ENCODE results near the gene HMGB1.

HMGB1 gene

GRCh38 chr13:30418717-30419459 lies 46.8 kb downstream of the HMGB1 start:
- H3K9ac ChIP-seq, result no peak overlapping the region
- H3K36me3 ChIP-seq, result no peaks in the 10 kb centered on the region
- no peaks in the 10 kb centered on the region for H3K9me3 ChIP-seq
- peak overlapping the region; percentile 5; the same call in 1 of the 2 replicates for H3K27ac ChIP-seq
- H4K20me1 ChIP-seq, result no peaks in the 10 kb centered on the region
- no peak for TF ChIP-seq Cebpa-rat (IDR thresholded peaks at IDR 0.05)
- no peak overlapping the region for H3K4me3 ChIP-seq
- peak overlapping the region; percentile 89 for H3K4me2 ChIP-seq
- H3K27me3 ChIP-seq, result no peaks in the 10 kb centered on the region
- peaks cover 82% of the 10 kb centered on the region for H3K4me1 ChIP-seq

GRCh38 chr13:30418075-30418716 lies 47.5 kb downstream of the HMGB1 start:
- H3K4me1 ChIP-seq, result peaks cover 75% of the 10 kb centered on the region
- no peak overlapping the region for H3K4me3 ChIP-seq
- no peaks in the 10 kb centered on the region for H3K9me3 ChIP-seq
- TF ChIP-seq Cebpa-rat (IDR thresholded peaks at IDR 0.05), result no peak
- no peak overlapping the region for H3K27ac ChIP-seq
- no peak overlapping the region for H3K9ac ChIP-seq
- no peaks in the 10 kb centered on the region for H3K27me3 ChIP-seq
- H3K4me2 ChIP-seq, result peak overlapping the region; percentile 89
- no peaks in the 10 kb centered on the region for H3K36me3 ChIP-seq
- no peaks in the 10 kb centered on the region for H4K20me1 ChIP-seq

DNA sequence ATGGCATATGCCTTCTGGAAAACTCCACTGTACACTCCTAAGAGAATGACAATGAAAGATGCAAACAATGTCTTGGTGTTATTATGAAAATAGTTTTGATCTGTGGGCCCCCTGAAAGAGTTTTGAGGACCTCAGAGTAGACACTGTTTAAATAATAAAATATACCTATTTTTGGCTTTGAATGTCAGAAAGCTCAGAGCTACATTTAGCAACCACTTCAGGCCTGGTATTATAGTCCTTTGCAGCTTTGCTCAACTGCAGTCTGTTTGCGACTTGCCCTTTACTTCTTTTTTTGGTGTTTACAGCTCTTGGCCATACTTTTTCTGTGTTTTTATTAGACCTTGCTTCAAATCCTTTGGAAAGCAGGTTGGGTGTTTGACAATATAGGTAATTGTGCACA lies 49.3 kb downstream of the HMGB1 start:
- no peak overlapping the region for H3K27ac ChIP-seq

DNA sequence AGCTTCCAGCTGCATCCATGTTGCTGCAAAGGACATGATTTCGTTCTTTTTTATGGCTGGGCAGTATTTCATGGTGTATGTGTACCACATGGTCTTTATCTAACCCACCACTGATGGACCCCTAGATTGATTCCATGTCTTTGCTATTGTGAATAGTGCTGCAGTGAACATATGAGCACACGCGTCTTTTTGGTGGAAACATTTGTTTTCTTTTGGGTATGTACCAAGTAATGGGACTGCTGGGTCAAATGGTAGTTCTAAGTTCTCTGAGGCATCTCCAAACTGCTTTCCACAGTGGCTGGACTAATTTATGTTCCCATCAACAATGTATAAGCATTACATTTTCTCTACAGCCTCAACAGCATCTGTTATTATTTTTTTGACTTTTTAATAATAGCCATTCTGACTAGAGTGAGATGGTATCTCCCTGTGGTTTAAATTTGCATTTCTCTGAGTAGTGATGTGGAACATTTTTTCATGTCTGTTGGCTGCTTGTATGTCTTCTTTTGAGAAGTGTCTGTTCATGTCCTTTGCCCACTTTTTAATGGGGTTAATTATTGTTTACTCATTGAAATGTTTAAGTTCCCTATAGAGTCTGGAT lies 50.2 kb downstream of the HMGB1 start:
- Histone ChIP-seq H3K9me3 (no peaks in the 10 kb centered on the region), H4K20me1 (no peaks in the 10 kb centered on the region), H3K27ac (peak overlapping the region; percentile 88), H3K4me3 (no peak overlapping the region), H3K27me3 (no peaks in the 10 kb centered on the region), H3K4me1 (peaks cover 78% of the 10 kb centered on the region), H3K36me3 (no peaks in the 10 kb centered on the region), H3K4me2 (peak overlapping the region; percentile 70), H3K9ac (peak overlapping the region; percentile 78; the same call in 1 of the 2 replicates)
- TF ChIP-seq Cebpa-rat (IDR thresholded peaks at IDR 0.05), result no peak

More for the DNA sequence above, 49.3 kb downstream of the HMGB1 start:
- H3K4me3 ChIP-seq, result no peak overlapping the region
- no peaks in the 10 kb centered on the region for H3K36me3 ChIP-seq
- no peak for TF ChIP-seq Cebpa-rat (IDR thresholded peaks at IDR 0.05)
- H3K9me3 ChIP-seq, result no peaks in the 10 kb centered on the region
- no peak overlapping the region for H3K9ac ChIP-seq
- peaks cover 83% of the 10 kb centered on the region for H3K4me1 ChIP-seq
- peak overlapping the region; percentile 70 for H3K4me2 ChIP-seq
- H3K27me3 ChIP-seq, result no peaks in the 10 kb centered on the region
- H4K20me1 ChIP-seq, result no peaks in the 10 kb centered on the region

DNA sequence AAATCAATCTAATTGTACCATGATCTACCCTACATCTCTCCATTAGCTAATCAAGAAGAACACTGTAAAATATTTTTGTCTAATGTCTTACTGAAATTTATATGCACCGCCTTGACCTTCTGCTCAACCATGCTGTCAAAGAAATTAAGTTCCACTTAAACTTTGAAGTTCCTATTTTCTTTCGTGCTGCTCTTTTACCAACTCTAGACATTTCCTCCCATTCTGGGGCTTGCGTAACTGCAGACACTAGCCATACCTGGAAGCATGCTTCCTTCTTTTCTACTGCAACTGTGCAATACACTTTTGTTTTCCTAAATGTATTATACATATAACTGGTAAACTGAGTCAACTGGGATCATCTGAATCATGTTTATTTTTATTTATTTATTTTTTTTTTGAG lies 51.9 kb downstream of the HMGB1 start:
- H3K36me3 ChIP-seq, result no peaks in the 10 kb centered on the region
- no peaks in the 10 kb centered on the region for H3K27me3 ChIP-seq
- H3K4me1 ChIP-seq, result peaks cover 78% of the 10 kb centered on the region
- no peak overlapping the region for H3K9ac ChIP-seq
- no peak for TF ChIP-seq Cebpa-rat (IDR thresholded peaks at IDR 0.05)
- H3K9me3 ChIP-seq, result no peaks in the 10 kb centered on the region
- no peaks in the 10 kb centered on the region for H4K20me1 ChIP-seq
- H3K4me2 ChIP-seq, result no peak overlapping the region
- H3K27ac ChIP-seq, result no peak overlapping the region
- H3K4me3 ChIP-seq, result no peak overlapping the region

GRCh38 chr13:30412346-30412745 lies 53.4 kb downstream of the HMGB1 start:
- TF ChIP-seq Cebpa-rat (IDR thresholded peaks at IDR 0.05), result no peak
- Histone ChIP-seq H4K20me1 (no peaks in the 10 kb centered on the region), H3K4me1 (peaks cover 79% of the 10 kb centered on the region), H3K4me3 (no peak overlapping the region), H3K27me3 (no peaks in the 10 kb centered on the region), H3K9me3 (no peaks in the 10 kb centered on the region), H3K4me2 (peak overlapping the region; percentile 27), H3K27ac (no peak overlapping the region), H3K36me3 (no peaks in the 10 kb centered on the region), H3K9ac (no peak overlapping the region)

- no peaks in the 10 kb centered on the region for H4K20me1 ChIP-seq
- H3K27me3 ChIP-seq, result no peaks in the 10 kb centered on the region
- H3K9ac ChIP-seq, result no peak overlapping the region
- H3K4me2 ChIP-seq, result peak overlapping the region; percentile 67
- H3K4me3 ChIP-seq, result no peak overlapping the region
- H3K27ac ChIP-seq, result no peak overlapping the region
- peaks cover 81% of the 10 kb centered on the region for H3K4me1 ChIP-seq
- no peaks in the 10 kb centered on the region for H3K36me3 ChIP-seq
- no peak for TF ChIP-seq Cebpa-rat (IDR thresholded peaks at IDR 0.05)
- no peaks in the 10 kb centered on the region for H3K9me3 ChIP-seq
These were observed 55.0 kb downstream of the HMGB1 start for GRCh38 chr13:30410705-30411125.

DNA sequence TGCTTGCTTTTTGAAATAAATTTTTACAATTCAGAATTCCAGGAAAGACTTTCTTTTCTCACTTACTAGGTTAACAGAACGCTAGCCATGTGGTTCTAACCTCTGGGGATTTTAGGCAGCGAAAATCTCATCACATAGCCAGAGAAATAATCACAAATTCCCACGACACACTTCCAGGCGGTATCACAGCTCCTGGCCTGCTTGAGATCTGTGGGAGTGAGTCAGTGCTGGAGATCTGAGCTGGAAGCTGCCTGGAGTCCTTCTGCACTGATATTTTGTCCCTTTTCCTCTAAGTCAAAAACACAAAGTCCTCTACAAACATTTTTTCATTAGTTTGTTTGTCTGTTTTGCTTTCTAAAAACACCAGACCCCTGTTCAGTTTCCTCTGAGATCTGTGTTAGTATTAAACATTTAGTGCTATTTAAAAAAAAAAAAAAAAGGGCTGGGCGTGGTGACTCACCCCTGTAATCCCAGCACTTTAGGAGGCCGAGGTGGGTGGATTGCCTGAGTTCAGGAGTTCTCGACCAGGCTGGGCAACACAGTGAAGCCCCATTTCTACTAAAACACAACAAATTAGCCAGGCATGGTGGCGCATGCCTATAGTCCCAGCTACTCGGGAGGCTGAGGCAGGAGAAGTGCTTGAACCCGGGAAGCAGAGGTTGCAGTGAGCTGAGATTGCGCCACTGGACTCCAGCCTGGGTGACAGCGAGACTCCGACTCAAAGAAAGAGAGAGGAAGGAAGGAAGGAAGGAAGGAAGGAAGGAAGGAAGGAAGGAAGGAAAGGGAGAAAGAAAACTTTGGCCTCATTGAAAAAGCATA lies 55.6 kb downstream of the HMGB1 start:
- no peaks in the 10 kb centered on the region for H3K9me3 ChIP-seq
- TF ChIP-seq Cebpa-rat (IDR thresholded peaks at IDR 0.05), result no peak
- H3K4me3 ChIP-seq, result no peak overlapping the region
- H3K4me1 ChIP-seq, result peaks cover 79% of the 10 kb centered on the region
- no peak overlapping the region; the same call in 1 of the 2 replicates for H3K27ac ChIP-seq
- H3K36me3 ChIP-seq, result no peaks in the 10 kb centered on the region
- no peaks in the 10 kb centered on the region for H3K27me3 ChIP-seq
- no peak overlapping the region for H3K9ac ChIP-seq
- peak overlapping the region; percentile 67 for H3K4me2 ChIP-seq
- no peaks in the 10 kb centered on the region for H4K20me1 ChIP-seq

- H3K9me3 ChIP-seq, result no peaks in the 10 kb centered on the region
- H3K4me2 ChIP-seq, result peak overlapping the region; percentile 67
- no peak overlapping the region for H3K4me3 ChIP-seq
- H3K36me3 ChIP-seq, result no peaks in the 10 kb centered on the region
- no peak overlapping the region; the same call in 1 of the 2 replicates for H3K9ac ChIP-seq
- H4K20me1 ChIP-seq, result no peaks in the 10 kb centered on the region
- peak overlapping the region; percentile 65 for H3K27ac ChIP-seq
- peaks cover 71% of the 10 kb centered on the region for H3K4me1 ChIP-seq
- TF ChIP-seq Cebpa-rat (IDR thresholded peaks at IDR 0.05), result no peak
- H3K27me3 ChIP-seq, result no peaks in the 10 kb centered on the region
These were observed 57.2 kb downstream of the HMGB1 start for GRCh38 chr13:30408319-30409101.

Measured in BLaER1 (cell line).